Heart left ventricle (tissue), 13 donors: ENCODE results near the gene KEL.

Experiments used
- POLR2A ChIP-seq, 2 donors: fragments of 450-650 bp; IDR thresholded peaks; one replicate each; pipeline ENCODE4 v1.6.1; 2017; ENCODE audit warnings: antibody characterized with exemption in 2 of 2, mild to moderate bottlenecking in 2 of 2, moderate library complexity in 2 of 2
- TF ChIP-seq, protein P1 (sequence below), 12 donors: fragments of 200-600 bp; sonication (generic) in 4 of 12; IDR thresholded peaks; one replicate each; pipeline versions ENCODE4 v1.5.0 to v1.8.0; 2018 to 2022; ENCODE audit warnings: antibody characterized with exemption in 12 of 12, mild to moderate bottlenecking in 5 of 12
- donor health status: ischemic (EF 13 %, LVEDD 7.1; RV severe dilation, severe dysfunction).
- donor health status: DM: no; HTN: yes; CAD: no.
- donor health status: DM: no; HTN: no; CAD: no.
- donor health status: ischemic (EF 25% LVEDD 6.9; RV normal size, moderate dysfunction).
- donor health status: ischemic (EF 25% LVEDD 5.7; RV mildly dilated, moderate dysfunction).
- donor health status: ischemic (EF 35%, LVEDD 5.7; RV mildly dilated, moderate dysfunction).
- donor health status: nonischemic (EF 11% LVEDD 7.7; RV severe dilation, severe dysfunction).
- donor health status: DM: yes; HTN: yes; CAD: no.
- donor health status: PGD.
- donor health status: ischemic (EF 29% LVEDD 5.4; RV normal size, mild dysfunction).
- donor health status: nonischemic (EF 23%, LVEDD 6.1; RV moderate dilation, normal function).

DNA sequence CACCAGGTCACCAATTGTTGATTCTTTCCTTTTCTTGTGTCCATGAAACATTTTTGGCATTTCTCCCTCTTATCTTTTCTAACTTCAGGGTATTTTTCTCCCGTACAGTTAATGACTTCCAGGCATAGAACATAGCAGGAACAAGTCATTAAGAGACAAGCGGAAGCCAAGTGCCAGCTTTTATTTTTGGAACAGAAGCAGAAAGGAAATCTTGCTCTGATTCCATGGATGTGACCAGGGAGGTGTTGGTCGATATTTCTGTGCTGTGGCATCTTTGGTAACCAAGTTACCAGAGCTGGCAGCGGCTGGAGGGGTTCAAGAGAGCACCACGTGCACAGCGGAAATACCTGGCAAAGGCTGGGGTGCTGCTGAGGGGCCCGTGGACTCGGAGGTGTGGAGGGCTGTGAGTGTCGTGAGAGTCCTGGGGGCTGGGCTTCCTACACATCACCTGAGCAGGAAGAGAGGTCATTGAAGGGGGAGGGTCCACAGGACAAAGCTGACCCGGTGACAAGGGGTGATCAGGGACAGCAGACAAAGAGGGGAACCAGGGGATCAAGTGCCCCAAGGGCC is 21.1 kb downstream of the KEL start:
- TF ChIP-seq, protein P1, sequence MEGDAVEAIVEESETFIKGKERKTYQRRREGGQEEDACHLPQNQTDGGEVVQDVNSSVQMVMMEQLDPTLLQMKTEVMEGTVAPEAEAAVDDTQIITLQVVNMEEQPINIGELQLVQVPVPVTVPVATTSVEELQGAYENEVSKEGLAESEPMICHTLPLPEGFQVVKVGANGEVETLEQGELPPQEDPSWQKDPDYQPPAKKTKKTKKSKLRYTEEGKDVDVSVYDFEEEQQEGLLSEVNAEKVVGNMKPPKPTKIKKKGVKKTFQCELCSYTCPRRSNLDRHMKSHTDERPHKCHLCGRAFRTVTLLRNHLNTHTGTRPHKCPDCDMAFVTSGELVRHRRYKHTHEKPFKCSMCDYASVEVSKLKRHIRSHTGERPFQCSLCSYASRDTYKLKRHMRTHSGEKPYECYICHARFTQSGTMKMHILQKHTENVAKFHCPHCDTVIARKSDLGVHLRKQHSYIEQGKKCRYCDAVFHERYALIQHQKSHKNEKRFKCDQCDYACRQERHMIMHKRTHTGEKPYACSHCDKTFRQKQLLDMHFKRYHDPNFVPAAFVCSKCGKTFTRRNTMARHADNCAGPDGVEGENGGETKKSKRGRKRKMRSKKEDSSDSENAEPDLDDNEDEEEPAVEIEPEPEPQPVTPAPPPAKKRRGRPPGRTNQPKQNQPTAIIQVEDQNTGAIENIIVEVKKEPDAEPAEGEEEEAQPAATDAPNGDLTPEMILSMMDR (IDR thresholded peaks at IDR 0.05) = no peak
- no peak for TF ChIP-seq POLR2A (IDR thresholded peaks at IDR 0.05)
